Upper lobe of left lung (tissue), 6 donors: ENCODE data around the gene M1AP. TPM values are rescaled to one million over a fixed set of nuclear protein-coding genes. Genes with fewer than 3 reads are reported as not detected.

Experiments used
- ATAC-seq, 2 donors: fragments of 200-7000 bp; cut with Tn5 transposase; one replicate each; pipeline ENCODE4 v1.9.1; 2022; ENCODE audit warnings: mild to moderate bottlenecking in 2 of 2, moderate library complexity in 2 of 2; ENCODE audit not compliant: low FRiP score in 2 of 2
- DNase-seq, 2 donors: peaks; one replicate each; pipeline ENCODE4 v3.0.0-alpha.2; 2019 to 2020
- H3K27ac ChIP-seq, 4 donors: fragments of 200-600 bp; sonication (generic); one replicate each; pipeline ENCODE4 v1.5.1; 2016 to 2019
- H3K27me3 ChIP-seq, 4 donors: fragments of 200-600 bp; sonication (generic); one replicate each; pipeline ENCODE4 v1.5.1; 2017 to 2019
- H3K36me3 ChIP-seq, 4 donors: fragments of 200-600 bp; sonication (generic); one replicate each; pipeline ENCODE4 v1.5.1; 2016 to 2019
- H3K4me1 ChIP-seq, 4 donors: fragments of 200-600 bp; sonication (generic); one replicate each; pipeline ENCODE4 v1.5.1; 2018 to 2019
- H3K4me3 ChIP-seq, 4 donors: fragments of 200-600 bp; sonication (generic); one replicate each; pipeline ENCODE4 v1.5.1; 2017 to 2019; ENCODE audit warnings: mild to moderate bottlenecking in 2 of 4, moderate library complexity in 1 of 4
- H3K9me3 ChIP-seq, 4 donors: fragments of 200-600 bp; sonication (generic); one replicate each; pipeline ENCODE4 v1.5.1; 2018 to 2019
- EP300 ChIP-seq, 4 donors: sonication (generic); formaldehyde crosslinking; IDR thresholded peaks; one replicate each; pipeline ENCODE4 v1.5.1; 2017; ENCODE audit warnings: antibody characterized with exemption in 4 of 4, control low read depth in 2 of 4
- POLR2A ChIP-seq, 4 donors: fragments of 450-650 bp; IDR thresholded peaks; one replicate each; pipeline ENCODE4 v1.5.1; 2016 to 2017; ENCODE audit warnings: antibody characterized with exemption in 4 of 4, mild to moderate bottlenecking in 2 of 4
- POLR2AphosphoS5 ChIP-seq, 2 donors: sonication (generic); formaldehyde crosslinking; IDR thresholded peaks; one replicate each; pipeline ENCODE4 v1.5.1; 2017; ENCODE audit warnings: antibody characterized with exemption in 2 of 2
- WGBS, 2 donors: methylation state at CpG; one replicate each; pipeline ENCODE4 v1.1.5; 2017 to 2018; 5-methylcytosine and 5-hydroxymethylcytosine counted together
- total RNA-seq, 6 donors: library from RNA; depleted of rRNA in 4 of 6; stranded (reverse); fragments of >200 nt in 4 of 6; gene quantifications; one replicate each; pipeline versions ENCODE4 v1.1.0 to v1.2.1, GENCODE V29; 2016 to 2021
- TF ChIP-seq, protein P1 (sequence below), 6 experiments: fragments of 450-650 bp in 4 of 6; fragments of 200-600 bp in 2 of 6; sonication (generic) in 2 of 6; IDR thresholded peaks; one replicate each; pipeline ENCODE4 v1.5.1; 2016 to 2019; ENCODE audit warnings: antibody characterized with exemption in 6 of 6
- donor health status: DM: no; HTN: no; CAD: no; lungs with moderate emphysema.
- donor health status: DM: no; HTN: yes; CAD: no; lungs with severe emphysema.

M1AP gene
- total RNA-seq, 6 donors from 2014 or later, result 0.91 to 6.3 (median 2.2) TPM; not detected in 2

DNA sequence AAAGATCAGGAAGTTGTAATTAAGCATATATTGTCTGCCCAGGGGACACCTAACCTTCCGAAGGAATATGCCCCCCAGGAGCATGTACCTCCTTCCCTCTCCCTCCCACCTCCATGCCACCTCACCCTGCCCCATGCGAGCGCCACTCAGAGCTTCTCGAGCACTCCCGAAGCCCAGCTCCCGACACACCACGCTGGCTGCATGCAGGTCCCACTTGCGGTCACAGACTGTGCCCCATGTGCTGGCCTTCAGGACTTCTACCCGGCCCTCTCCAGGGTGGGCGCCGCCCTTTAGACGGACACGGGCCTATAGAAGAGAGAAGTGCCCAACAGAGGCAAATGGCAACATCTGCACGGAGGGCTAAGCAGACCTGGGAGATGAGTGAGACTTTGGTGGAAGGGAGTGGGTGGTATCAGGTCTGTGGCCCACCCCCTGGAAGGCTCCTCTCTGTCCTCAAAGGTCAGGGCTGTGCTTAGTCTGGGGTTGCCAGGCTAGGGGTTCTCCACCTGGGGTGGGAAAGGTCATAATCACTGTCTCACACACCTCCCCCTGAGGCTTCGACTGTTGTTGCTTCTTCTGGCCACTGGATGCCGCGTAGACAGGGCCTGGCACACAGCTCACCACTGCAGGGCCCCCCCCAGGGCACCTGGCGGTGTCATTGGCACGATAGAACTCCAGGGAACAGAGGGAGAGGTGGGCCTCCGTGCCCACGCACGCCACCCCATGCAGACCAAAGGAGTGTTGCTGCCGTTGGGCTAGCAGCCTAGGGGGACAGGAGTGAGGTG is 111.8 kb downstream of the M1AP start:
- Histone ChIP-seq H3K36me3 (peaks cover 0 to 19% (median 6%) of the 10 kb centered on the region in 4 donors), H3K4me1 (peaks cover 2 to 10% (median 4%) of the 10 kb centered on the region in 4 donors), H3K4me3 (no peak overlapping the region), H3K27me3 (no peaks in the 10 kb centered on the region), H3K9me3 (no peaks in the 10 kb centered on the region), H3K27ac (no peak overlapping the region)
- no peak for ATAC-seq
- no peak for TF ChIP-seq EP300 (IDR thresholded peaks at IDR 0.05)
- TF ChIP-seq, protein P1, sequence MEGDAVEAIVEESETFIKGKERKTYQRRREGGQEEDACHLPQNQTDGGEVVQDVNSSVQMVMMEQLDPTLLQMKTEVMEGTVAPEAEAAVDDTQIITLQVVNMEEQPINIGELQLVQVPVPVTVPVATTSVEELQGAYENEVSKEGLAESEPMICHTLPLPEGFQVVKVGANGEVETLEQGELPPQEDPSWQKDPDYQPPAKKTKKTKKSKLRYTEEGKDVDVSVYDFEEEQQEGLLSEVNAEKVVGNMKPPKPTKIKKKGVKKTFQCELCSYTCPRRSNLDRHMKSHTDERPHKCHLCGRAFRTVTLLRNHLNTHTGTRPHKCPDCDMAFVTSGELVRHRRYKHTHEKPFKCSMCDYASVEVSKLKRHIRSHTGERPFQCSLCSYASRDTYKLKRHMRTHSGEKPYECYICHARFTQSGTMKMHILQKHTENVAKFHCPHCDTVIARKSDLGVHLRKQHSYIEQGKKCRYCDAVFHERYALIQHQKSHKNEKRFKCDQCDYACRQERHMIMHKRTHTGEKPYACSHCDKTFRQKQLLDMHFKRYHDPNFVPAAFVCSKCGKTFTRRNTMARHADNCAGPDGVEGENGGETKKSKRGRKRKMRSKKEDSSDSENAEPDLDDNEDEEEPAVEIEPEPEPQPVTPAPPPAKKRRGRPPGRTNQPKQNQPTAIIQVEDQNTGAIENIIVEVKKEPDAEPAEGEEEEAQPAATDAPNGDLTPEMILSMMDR (IDR thresholded peaks at IDR 0.05), result no peak
- no peak for TF ChIP-seq POLR2A (IDR thresholded peaks at IDR 0.05)
- no peak for TF ChIP-seq POLR2AphosphoS5 (IDR thresholded peaks at IDR 0.05)
- peak in 1 of 2 donors; percentile 58 for DNase-seq
- WGBS, 2 donors, result 89 to 94% methylated on average over 20 to 21 of the region's 23 CpGs

- WGBS, 2 donors, result 90 to 94% methylated on average over 9 to 10 of the region's 10 CpGs
- no peak for TF ChIP-seq POLR2AphosphoS5 (IDR thresholded peaks at IDR 0.05)
- no peaks in the 10 kb centered on the region for H3K27me3 ChIP-seq
- peaks cover 0 to 19% (median 6%) of the 10 kb centered on the region in 4 donors for H3K36me3 ChIP-seq
- no peaks in the 10 kb centered on the region for H3K9me3 ChIP-seq
- no peak overlapping the region for H3K27ac ChIP-seq
- DNase-seq (no peak), ATAC-seq (no peak)
- peaks cover 11 to 18% (median 12%) of the 10 kb centered on the region in 4 donors for H3K4me1 ChIP-seq
- H3K4me3 ChIP-seq, result no peak overlapping the region
Measured at GRCh38 chr2:74535440-74535965, 112.6 kb downstream of the M1AP start.

- H3K27ac ChIP-seq, result no peak overlapping the region
- ATAC-seq (no peak), DNase-seq (no peak)
- H3K9me3 ChIP-seq, result no peaks in the 10 kb centered on the region
- 79% methylated on average over 12 of the region's 12 CpGs; no CpG with 5 or more reads in 1 of the 2 donors for WGBS, 2 donors
- H3K4me3 ChIP-seq, result no peak overlapping the region
- peaks cover 0 to 19% (median 6%) of the 10 kb centered on the region in 4 donors for H3K36me3 ChIP-seq
- peaks cover 11 to 19% (median 13%) of the 10 kb centered on the region in 4 donors for H3K4me1 ChIP-seq
- TF ChIP-seq POLR2AphosphoS5 (IDR thresholded peaks at IDR 0.05), result no peak
- no peak for TF ChIP-seq EP300 (IDR thresholded peaks at IDR 0.05)
- TF ChIP-seq POLR2A (IDR thresholded peaks at IDR 0.05), result no peak
- TF ChIP-seq, protein P1 (IDR thresholded peaks at IDR 0.05), result no peak
- H3K27me3 ChIP-seq, result no peaks in the 10 kb centered on the region
Measured at GRCh38 chr2:74534411-74534810, 113.7 kb downstream of the M1AP start.

DNA sequence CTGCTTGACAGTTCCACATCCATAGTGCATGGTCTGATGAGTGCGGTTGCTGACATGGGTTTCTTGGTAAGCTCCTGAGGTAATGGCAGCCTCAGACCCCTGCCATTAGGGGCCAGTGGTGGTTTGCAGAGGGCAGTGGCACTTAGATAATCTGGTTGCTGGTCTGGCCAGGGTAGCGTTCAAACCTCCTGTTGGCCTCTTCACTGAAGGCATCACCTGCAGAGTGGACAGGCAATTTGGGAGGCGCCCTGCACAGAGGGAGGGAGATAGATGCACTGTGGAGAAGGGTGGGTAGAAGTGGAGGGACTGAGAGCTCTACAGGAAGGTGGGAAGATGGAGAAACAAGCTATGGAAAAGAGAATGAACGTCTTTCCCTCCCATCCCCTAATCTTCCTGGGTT is 114.7 kb downstream of the M1AP start:
- no peak for ATAC-seq
- Histone ChIP-seq H3K4me3 (no peak overlapping the region), H3K4me1 (peaks cover 16 to 25% (median 18%) of the 10 kb centered on the region in 4 donors), H3K9me3 (no peaks in the 10 kb centered on the region), H3K27me3 (no peaks in the 10 kb centered on the region), H3K27ac (no peak overlapping the region), H3K36me3 (peaks cover 0 to 19% (median 6%) of the 10 kb centered on the region in 4 donors)
- TF ChIP-seq, protein P1 (IDR thresholded peaks at IDR 0.05), result no peak
- TF ChIP-seq POLR2A (IDR thresholded peaks at IDR 0.05), result no peak
- no peak for TF ChIP-seq EP300 (IDR thresholded peaks at IDR 0.05)
- TF ChIP-seq POLR2AphosphoS5 (IDR thresholded peaks at IDR 0.05), result no peak
- 86 to 92% methylated on average over 4 of the region's 4 CpGs for WGBS, 2 donors
- no peak for DNase-seq

DNA sequence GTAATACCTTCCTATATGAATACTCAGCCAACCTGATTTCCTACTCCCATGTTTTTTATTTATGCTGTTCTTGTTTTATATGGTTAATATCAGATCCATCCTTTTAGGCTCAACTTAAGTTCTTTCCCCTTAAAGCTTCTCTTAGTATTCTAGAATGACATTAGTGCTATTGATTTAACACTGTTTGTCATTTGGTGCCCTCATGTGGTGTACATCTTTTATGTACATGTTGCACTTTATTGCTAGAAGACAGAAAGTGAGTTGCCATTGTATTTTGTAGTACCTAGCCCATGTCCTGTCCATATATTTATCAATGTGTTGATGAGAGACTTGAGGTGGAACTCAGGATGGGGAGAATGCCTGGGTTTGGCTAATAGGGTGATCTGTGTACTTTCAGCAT is 115.9 kb downstream of the M1AP start:
- Histone ChIP-seq H3K36me3 (peaks cover 4 to 28% (median 13%) of the 10 kb centered on the region in 4 donors), H3K4me3 (no peak overlapping the region), H3K27ac (no peak overlapping the region), H3K27me3 (no peaks in the 10 kb centered on the region), H3K4me1 (peaks cover 22 to 35% (median 26%) of the 10 kb centered on the region in 4 donors), H3K9me3 (no peaks in the 10 kb centered on the region)
- TF ChIP-seq EP300 (IDR thresholded peaks at IDR 0.05) (no peak), POLR2A (IDR thresholded peaks at IDR 0.05) (no peak), POLR2AphosphoS5 (IDR thresholded peaks at IDR 0.05) (no peak)
- TF ChIP-seq, protein P1 (IDR thresholded peaks at IDR 0.05), result peak in 2 of 6 experiments; percentile 25 to 26
- DNase-seq, result no peak
- no peak for ATAC-seq
